ENCODE data around the gene ELFN1. TPM values are rescaled to one million over a fixed set of nuclear protein-coding genes. Genes with fewer than 3 reads are reported as not detected.

Gene ELFN1
- polyA plus RNA-seq, 4 donors = 0.80 to 2.0 TPM; not detected in 2

DNA sequence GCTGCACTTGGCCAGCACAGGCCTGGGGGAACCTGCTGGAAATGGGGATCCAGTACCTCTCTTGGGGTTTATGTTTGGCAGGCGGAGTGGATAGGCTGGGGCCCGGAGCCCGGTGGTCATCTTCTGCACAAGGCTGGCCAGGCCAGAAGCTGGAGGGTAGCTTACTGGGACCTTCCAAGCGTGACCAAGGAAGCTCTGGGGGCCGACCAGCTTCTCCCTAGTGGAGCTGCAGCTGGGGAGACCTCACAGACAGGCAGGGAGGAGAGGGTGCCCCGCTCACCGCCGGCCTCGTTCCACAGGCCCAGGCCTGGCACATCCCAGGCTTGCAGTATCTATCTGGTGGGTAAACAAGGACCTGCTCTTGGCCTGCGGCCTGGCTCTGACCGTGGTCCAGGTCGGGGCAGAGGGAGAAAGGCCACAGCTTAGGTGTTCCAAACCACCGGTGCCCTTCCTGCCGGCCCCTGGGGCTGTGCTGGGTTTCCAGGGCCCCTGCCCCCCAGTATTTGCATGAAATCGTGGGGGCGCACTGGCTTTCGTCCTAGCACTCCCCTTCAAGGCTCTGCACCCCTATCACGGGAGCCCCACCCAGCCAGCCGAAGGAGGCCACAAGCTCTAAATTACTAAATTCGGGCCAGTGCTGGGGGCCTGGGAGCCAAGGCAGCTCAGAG lies 1.5 kb upstream of the ELFN1 start:
- H3K9me3 ChIP-seq (ENCODE audit: control insufficient read depth in 2 of 2, insufficient read depth in 1 of 2, low read depth in 1 of 2, low read length in 1 of 2) = no peaks in the 10 kb centered on the region
- H3K36me3 ChIP-seq (ENCODE audit: control insufficient read depth in 3 of 3, insufficient read depth in 2 of 3, low read depth in 1 of 3, low read length in 3 of 3) = no peaks in the 10 kb centered on the region
- DNase-seq (peak in 1 of 2 donors; percentile 12), FAIRE-seq (no peak)
- peaks cover 32 to 76% (median 43%) of the 10 kb centered on the region in 3 donors for H3K27me3 ChIP-seq (ENCODE audit: control insufficient read depth in 3 of 3, insufficient read depth in 3 of 3, low read length in 3 of 3)
- no peak overlapping the region for H3K27ac ChIP-seq (ENCODE audit: low read depth in 1 of 3, low read length in 2 of 3)
- 24 to 49% (median 28%) methylated on average over 20 of the region's 20 CpGs for WGBS, 3 donors
- peaks cover 0 to 5% (median 2%) of the 10 kb centered on the region in 3 donors for H3K4me1 ChIP-seq (ENCODE audit: control insufficient read depth in 3 of 3, insufficient read depth in 2 of 3, low read depth in 1 of 3, low read length in 2 of 3)
- no peak overlapping the region for H3K4me3 ChIP-seq (ENCODE audit: low read depth in 1 of 3, low read length in 3 of 3)

DNA sequence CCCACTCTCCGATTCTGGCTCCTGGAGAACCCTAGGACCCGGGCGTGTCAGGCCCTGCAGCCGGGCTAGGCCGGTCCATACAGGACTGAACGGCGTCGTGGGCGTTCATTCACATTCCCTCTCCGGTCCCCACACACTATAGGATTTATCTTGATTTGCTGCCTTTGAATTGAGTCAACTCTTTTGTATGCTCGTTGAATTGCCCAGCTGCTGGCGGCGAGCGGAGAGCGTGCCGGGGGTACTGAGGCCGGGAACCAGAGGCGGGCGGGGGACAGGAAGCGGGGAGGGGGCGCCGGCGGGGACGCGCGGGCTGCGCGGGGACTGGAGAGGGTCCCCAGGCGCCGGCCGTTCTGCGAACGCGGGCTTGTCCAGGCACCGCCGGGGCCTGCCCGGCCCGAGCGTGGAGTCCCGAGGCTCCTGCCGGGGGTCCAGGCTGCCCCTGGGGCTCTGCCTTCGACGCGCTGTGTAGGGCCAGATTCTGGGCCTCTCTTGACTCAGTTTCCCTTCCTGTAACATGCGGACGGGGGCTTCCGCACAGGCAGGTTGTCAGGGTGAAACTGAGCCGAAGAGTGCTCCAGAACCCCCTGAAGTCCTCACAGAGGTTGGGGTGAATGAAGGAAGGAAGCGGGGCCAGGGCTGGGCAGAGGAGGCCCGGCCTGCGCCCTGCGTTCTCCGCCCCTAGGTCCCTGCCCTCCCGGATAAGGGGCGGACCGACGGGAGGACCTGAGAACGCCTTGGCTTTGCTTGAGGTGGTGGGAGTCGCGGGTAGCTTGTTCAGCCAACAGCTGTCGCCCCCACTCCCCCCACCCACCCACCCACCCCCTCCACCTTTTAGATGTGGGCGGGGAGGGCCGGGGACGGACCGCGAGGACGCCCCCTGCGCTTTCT lies 769 bp upstream of the ELFN1 start:
- Histone ChIP-seq H3K4me1 (ENCODE audit: control insufficient read depth in 3 of 3, insufficient read depth in 2 of 3, low read depth in 1 of 3, low read length in 2 of 3) (peaks cover 0 to 2% (median 2%) of the 10 kb centered on the region in 3 donors), H3K36me3 (ENCODE audit: control insufficient read depth in 3 of 3, insufficient read depth in 2 of 3, low read depth in 1 of 3, low read length in 3 of 3) (no peaks in the 10 kb centered on the region), H3K27me3 (ENCODE audit: control insufficient read depth in 3 of 3, insufficient read depth in 3 of 3, low read length in 3 of 3) (peaks cover 32 to 70% (median 43%) of the 10 kb centered on the region in 3 donors), H3K9me3 (ENCODE audit: control insufficient read depth in 2 of 2, insufficient read depth in 1 of 2, low read depth in 1 of 2, low read length in 1 of 2) (no peaks in the 10 kb centered on the region), H3K27ac (ENCODE audit: low read depth in 1 of 3, low read length in 2 of 3) (no peak overlapping the region), H3K4me3 (ENCODE audit: low read depth in 1 of 3, low read length in 3 of 3) (no peak overlapping the region)
- FAIRE-seq (no peak), DNase-seq (peak in 1 of 2 donors; percentile 17)
- WGBS, 3 donors = 10 to 13% (median 10%) methylated on average over 61 to 68 of the region's 68 CpGs

DNA sequence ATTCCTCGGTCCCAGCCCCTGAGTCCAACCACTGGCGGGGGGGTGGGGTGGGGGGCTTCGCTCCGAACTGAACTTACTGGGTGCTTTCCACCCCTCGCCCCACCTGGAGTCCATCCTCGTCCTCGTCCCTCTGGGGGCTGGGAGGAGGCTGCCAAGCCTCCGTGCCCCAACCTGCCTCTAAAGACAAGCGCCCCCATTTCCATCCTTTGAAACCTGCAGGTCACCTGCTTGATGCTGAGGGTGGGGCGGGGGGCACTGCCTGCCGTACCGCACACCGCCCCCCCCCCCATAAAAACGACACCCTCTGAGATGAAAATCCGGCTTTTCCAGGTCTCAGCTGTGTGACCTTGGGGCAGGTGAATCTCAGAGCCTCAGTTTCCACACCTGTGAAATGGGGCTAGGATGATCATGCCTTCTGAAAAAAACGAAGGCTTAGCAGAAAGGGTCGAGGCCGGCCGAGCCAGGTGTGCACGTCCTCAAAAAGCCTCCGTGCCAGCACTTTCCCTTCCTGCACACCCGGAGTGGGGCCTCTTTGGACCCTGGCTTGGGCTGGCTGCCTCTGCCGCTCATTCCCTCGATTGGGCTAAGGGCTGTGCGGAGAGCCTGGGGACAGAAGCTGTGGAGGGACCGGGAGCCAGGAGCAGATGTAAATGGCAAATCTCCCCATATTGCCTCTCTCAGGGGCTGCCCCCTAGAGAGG lies 967 bp downstream of the ELFN1 start:
- H3K27ac ChIP-seq (ENCODE audit: low read depth in 1 of 3, low read length in 2 of 3) = no peak overlapping the region
- DNase-seq (no peak), FAIRE-seq (no peak)
- H3K4me1 ChIP-seq (ENCODE audit: control insufficient read depth in 3 of 3, insufficient read depth in 2 of 3, low read depth in 1 of 3, low read length in 2 of 3) = peaks cover 0 to 2% (median 0%) of the 10 kb centered on the region in 3 donors
- peak overlapping the region in 1 of 3 donors; percentile 15 for H3K4me3 ChIP-seq (ENCODE audit: low read depth in 1 of 3, low read length in 3 of 3)
- WGBS, 3 donors = 17 to 29% (median 22%) methylated on average over 25 to 26 of the region's 26 CpGs
- peaks cover 29 to 71% (median 35%) of the 10 kb centered on the region in 3 donors for H3K27me3 ChIP-seq (ENCODE audit: control insufficient read depth in 3 of 3, insufficient read depth in 3 of 3, low read length in 3 of 3)
- no peaks in the 10 kb centered on the region for H3K36me3 ChIP-seq (ENCODE audit: control insufficient read depth in 3 of 3, insufficient read depth in 2 of 3, low read depth in 1 of 3, low read length in 3 of 3)
- H3K9me3 ChIP-seq (ENCODE audit: control insufficient read depth in 2 of 2, insufficient read depth in 1 of 2, low read depth in 1 of 2, low read length in 1 of 2) = no peaks in the 10 kb centered on the region

DNA sequence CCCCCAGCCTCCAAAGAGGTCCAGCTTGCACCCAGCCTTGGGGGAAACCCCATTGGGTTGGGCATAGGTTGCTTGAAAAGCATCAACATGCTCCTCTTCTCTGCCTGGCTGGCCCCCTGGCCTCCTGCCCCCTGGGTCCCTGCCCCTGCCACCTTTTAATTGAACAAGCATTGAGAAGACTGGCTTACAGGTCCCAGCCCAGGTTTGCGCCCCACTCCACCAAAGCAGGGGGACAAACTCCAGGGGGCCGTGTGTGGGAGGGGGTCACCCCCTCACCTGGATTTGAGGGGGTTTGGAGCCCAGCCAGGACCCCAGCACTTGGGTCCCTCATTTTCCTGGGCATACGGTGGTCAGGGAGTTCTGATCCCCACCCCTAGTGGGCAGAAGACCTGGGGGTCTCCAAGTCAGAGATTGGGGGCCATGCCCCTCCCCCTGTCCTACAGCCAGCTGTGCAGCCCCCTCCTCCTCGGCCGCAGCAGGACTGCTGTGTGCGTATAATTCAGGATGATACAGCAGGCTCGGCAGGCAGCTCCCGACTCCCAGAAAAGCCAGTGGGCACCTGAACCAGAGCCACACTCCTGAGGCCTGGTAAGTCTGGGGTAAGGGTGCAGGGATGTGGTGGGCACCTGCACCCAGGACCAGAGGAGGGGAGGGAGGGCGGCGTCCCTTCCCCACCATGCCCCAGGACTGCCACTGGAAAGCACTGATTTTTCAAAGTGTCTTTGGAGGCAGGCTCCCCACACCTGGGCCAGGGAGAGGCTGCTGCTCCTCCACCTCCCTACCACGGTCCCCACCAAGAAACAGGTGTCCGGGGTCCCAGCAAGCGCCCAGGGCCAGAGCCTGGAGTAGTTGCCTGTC lies 1.7 kb downstream of the ELFN1 start:
- Histone ChIP-seq H3K4me3 (ENCODE audit: low read depth in 1 of 3, low read length in 3 of 3) (no peak overlapping the region), H3K4me1 (ENCODE audit: control insufficient read depth in 3 of 3, insufficient read depth in 2 of 3, low read depth in 1 of 3, low read length in 2 of 3) (no peaks in the 10 kb centered on the region), H3K27me3 (ENCODE audit: control insufficient read depth in 3 of 3, insufficient read depth in 3 of 3, low read length in 3 of 3) (peaks cover 28 to 66% (median 29%) of the 10 kb centered on the region in 3 donors), H3K9me3 (ENCODE audit: control insufficient read depth in 2 of 2, insufficient read depth in 1 of 2, low read depth in 1 of 2, low read length in 1 of 2) (no peaks in the 10 kb centered on the region), H3K36me3 (ENCODE audit: control insufficient read depth in 3 of 3, insufficient read depth in 2 of 3, low read depth in 1 of 3, low read length in 3 of 3) (no peaks in the 10 kb centered on the region), H3K27ac (ENCODE audit: low read depth in 1 of 3, low read length in 2 of 3) (no peak overlapping the region)
- WGBS, 3 donors = 69 to 78% (median 77%) methylated on average over 13 of the region's 13 CpGs
- DNase-seq = no peak
- FAIRE-seq = no peak

DNA sequence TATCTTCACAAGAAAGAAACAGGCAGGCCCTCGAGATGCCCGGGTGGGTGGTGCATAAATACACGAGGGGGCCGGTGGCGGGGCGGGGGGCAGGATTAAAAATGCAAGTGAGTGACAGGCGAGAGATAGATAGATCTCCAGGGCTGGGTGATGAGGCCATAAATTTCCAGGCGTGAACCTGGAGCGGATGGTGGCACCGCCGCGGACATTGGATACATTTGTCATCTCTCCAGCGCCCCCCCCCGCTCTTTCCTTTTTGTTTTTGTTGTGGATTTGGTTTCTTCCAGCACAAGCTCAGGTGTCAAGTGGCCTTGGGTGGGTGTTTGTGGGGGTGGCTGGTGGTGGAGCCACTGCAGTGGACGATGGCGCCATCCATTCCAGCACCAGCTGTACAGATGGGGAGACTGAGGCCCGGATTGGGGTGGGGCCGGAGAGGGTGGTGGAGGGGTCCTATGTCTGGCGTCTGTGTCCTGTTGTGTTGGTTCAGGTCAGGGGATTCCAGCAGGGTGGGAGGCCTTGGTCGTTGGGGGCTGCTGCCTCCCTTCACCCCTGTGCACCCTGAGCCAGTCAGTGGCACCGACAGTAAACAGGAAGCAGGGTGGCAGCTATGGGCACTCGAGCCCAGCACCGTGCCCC lies 2.9 kb downstream of the ELFN1 start:
- Histone ChIP-seq H3K27me3 (ENCODE audit: control insufficient read depth in 3 of 3, insufficient read depth in 3 of 3, low read length in 3 of 3) (peaks cover 26 to 56% (median 30%) of the 10 kb centered on the region in 3 donors), H3K36me3 (ENCODE audit: control insufficient read depth in 3 of 3, insufficient read depth in 2 of 3, low read depth in 1 of 3, low read length in 3 of 3) (no peaks in the 10 kb centered on the region), H3K9me3 (ENCODE audit: control insufficient read depth in 2 of 2, insufficient read depth in 1 of 2, low read depth in 1 of 2, low read length in 1 of 2) (no peaks in the 10 kb centered on the region), H3K4me3 (ENCODE audit: low read depth in 1 of 3, low read length in 3 of 3) (no peak overlapping the region), H3K27ac (ENCODE audit: low read depth in 1 of 3, low read length in 2 of 3) (no peak overlapping the region), H3K4me1 (ENCODE audit: control insufficient read depth in 3 of 3, insufficient read depth in 2 of 3, low read depth in 1 of 3, low read length in 2 of 3) (no peaks in the 10 kb centered on the region)
- FAIRE-seq (no peak), DNase-seq (no peak)
- WGBS, 3 donors = 59 to 72% (median 68%) methylated on average over 21 to 23 of the region's 23 CpGs

DNA sequence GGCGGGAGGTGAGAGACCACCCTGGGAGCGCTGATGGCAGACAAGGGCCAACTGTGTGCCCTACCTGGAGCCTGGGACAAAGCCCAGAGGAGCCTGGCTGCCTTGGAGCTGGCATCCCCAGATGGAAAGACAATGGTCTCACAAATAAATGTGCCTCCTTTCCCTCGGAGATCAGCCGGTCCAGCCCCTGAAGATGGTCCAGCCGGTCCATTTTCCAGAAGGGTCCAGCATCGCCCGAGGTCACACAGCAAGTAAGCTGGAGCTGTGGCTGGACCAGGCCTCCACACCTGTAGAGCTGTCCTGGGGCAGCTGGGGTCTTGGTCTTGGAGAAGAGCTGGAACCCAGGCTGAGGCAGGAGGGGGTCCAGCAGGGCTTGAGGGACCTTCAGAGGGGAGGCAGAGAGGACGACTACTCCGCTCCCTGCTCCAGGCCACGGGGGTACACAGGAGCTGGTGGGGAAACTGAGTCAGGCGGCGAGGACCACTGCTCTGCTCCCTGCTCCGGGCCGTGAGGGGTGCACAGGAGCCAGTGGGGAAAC lies 3.6 kb downstream of the ELFN1 start:
- no peaks in the 10 kb centered on the region for H3K9me3 ChIP-seq (ENCODE audit: control insufficient read depth in 2 of 2, insufficient read depth in 1 of 2, low read depth in 1 of 2, low read length in 1 of 2)
- WGBS, 3 donors = 84 to 92% (median 91%) methylated on average over 14 of the region's 14 CpGs
- no peak for DNase-seq
- no peak for FAIRE-seq
- no peak overlapping the region for H3K27ac ChIP-seq (ENCODE audit: low read depth in 1 of 3, low read length in 2 of 3)
- no peaks in the 10 kb centered on the region for H3K4me1 ChIP-seq (ENCODE audit: control insufficient read depth in 3 of 3, insufficient read depth in 2 of 3, low read depth in 1 of 3, low read length in 2 of 3)
- no peaks in the 10 kb centered on the region for H3K36me3 ChIP-seq (ENCODE audit: control insufficient read depth in 3 of 3, insufficient read depth in 2 of 3, low read depth in 1 of 3, low read length in 3 of 3)
- peaks cover 20 to 49% (median 24%) of the 10 kb centered on the region in 3 donors for H3K27me3 ChIP-seq (ENCODE audit: control insufficient read depth in 3 of 3, insufficient read depth in 3 of 3, low read length in 3 of 3)
- H3K4me3 ChIP-seq (ENCODE audit: low read depth in 1 of 3, low read length in 3 of 3) = no peak overlapping the region

DNA sequence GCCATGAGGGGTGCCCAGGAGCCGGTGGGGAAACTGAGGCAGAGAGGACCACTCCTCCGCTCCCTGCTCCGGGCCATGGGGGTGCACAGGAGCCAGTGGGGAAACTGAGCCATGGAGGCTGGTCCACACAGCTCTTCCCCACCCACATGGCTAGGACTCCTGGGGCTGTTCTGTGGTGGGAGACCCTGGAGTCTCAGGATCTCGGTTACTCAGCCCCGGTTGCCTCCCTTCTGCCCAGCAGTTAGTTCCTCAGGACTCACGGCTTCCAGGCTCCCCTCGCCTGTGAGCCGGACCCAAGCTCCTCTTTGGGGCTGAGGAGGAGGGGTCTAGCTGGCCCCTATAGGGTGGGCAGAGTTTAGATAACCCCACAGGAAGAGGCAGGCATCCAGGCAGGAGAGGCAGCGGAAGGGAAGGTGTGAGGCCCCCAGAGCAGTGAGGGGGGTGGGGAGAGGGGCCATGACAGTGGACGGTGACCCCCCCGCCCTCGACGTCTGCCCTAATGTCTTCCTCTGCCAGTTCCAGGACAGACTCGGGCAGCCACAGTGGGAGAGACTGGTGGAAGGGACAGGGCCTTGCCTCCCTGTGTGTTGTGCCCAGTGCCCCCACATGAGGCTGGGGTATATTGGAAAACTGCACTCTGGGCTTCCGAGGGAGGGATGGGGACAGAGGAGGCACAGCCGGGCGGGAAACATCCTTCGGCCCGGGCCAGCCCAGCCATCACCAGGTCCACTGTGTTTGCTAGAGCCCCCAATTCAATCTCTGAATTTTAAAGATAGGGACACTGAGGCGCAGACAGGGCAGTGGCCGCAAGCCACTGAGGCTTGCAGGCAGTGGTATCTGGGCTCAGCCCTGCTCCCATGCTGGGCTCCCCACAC lies 4.3 kb downstream of the ELFN1 start:
- Histone ChIP-seq H3K4me3 (ENCODE audit: low read depth in 1 of 3, low read length in 3 of 3) (no peak overlapping the region), H3K9me3 (ENCODE audit: control insufficient read depth in 2 of 2, insufficient read depth in 1 of 2, low read depth in 1 of 2, low read length in 1 of 2) (no peaks in the 10 kb centered on the region), H3K27me3 (ENCODE audit: control insufficient read depth in 3 of 3, insufficient read depth in 3 of 3, low read length in 3 of 3) (peaks cover 13 to 44% (median 19%) of the 10 kb centered on the region in 3 donors), H3K36me3 (ENCODE audit: control insufficient read depth in 3 of 3, insufficient read depth in 2 of 3, low read depth in 1 of 3, low read length in 3 of 3) (no peaks in the 10 kb centered on the region), H3K27ac (ENCODE audit: low read depth in 1 of 3, low read length in 2 of 3) (no peak overlapping the region), H3K4me1 (ENCODE audit: control insufficient read depth in 3 of 3, insufficient read depth in 2 of 3, low read depth in 1 of 3, low read length in 2 of 3) (no peaks in the 10 kb centered on the region)
- DNase-seq (no peak), FAIRE-seq (no peak)
- WGBS, 3 donors = 71 to 75% (median 73%) methylated on average over 19 to 21 of the region's 21 CpGs
